ELR (cell line): ENCODE measurements around the gene CTNND2.

Source experiments
- DNase-seq: peaks from one replicate; pipeline ENCODE4 v3.0.0-alpha.2; 2015; ENCODE audit warnings: low read depth

Gene CTNND2

GRCh38 chr5:11252075-11252474 is 652.2 kb downstream of the CTNND2 start:
- DNase-seq = no peak

GRCh38 chr5:11251247-11251646 is 653.0 kb downstream of the CTNND2 start:
- peak; percentile 17 for DNase-seq

- DNase-seq = no peak
Measured at GRCh38 chr5:11248966-11249365, 655.3 kb downstream of the CTNND2 start.

GRCh38 chr5:11247224-11247623 is 657.0 kb downstream of the CTNND2 start:
- no peak for DNase-seq

- no peak for DNase-seq
Measured at GRCh38 chr5:11240293-11241190, 663.7 kb downstream of the CTNND2 start.

GRCh38 chr5:11239261-11240015 is 664.8 kb downstream of the CTNND2 start:
- no peak for DNase-seq

GRCh38 chr5:11234501-11234911 is 669.7 kb downstream of the CTNND2 start:
- no peak for DNase-seq

GRCh38 chr5:11230890-11231289 is 673.4 kb downstream of the CTNND2 start:
- no peak for DNase-seq

GRCh38 chr5:11227064-11227463 is 677.2 kb downstream of the CTNND2 start:
- no peak for DNase-seq

GRCh38 chr5:11224436-11225187 is 679.6 kb downstream of the CTNND2 start:
- no peak for DNase-seq

GRCh38 chr5:11222169-11222568 is 682.1 kb downstream of the CTNND2 start:
- DNase-seq = no peak

- DNase-seq = no peak
Measured at GRCh38 chr5:11214864-11215644, 689.2 kb downstream of the CTNND2 start.

- no peak for DNase-seq
Measured at GRCh38 chr5:11212706-11213105, 691.5 kb downstream of the CTNND2 start.

- no peak for DNase-seq
Measured at GRCh38 chr5:11197726-11198125, 706.5 kb downstream of the CTNND2 start.

- DNase-seq = no peak
Measured at GRCh38 chr5:11191673-11192072, 712.6 kb downstream of the CTNND2 start.

GRCh38 chr5:11182441-11183080 is 721.7 kb downstream of the CTNND2 start:
- DNase-seq = peak; percentile 68

GRCh38 chr5:11181940-11182339 is 722.3 kb downstream of the CTNND2 start:
- DNase-seq = no peak

- no peak for DNase-seq
Measured at GRCh38 chr5:11180890-11181289, 723.4 kb downstream of the CTNND2 start.

- peak; percentile 9 for DNase-seq
Measured at GRCh38 chr5:11177999-11178711, 726.1 kb downstream of the CTNND2 start.

GRCh38 chr5:11174591-11174990 is 729.7 kb downstream of the CTNND2 start:
- DNase-seq = no peak
